Activated CD8-positive, alpha-beta memory T cell treated with anti-CD3 and anti-CD28 coated beads for 4 hours (primary cell): Measurements from ENCODE around the gene TRAPPC10.

Experiments
- DNase-seq, 2 donors: peaks; one replicate each; pipeline ENCODE4 v3.0.0-alpha.2; 2020; ENCODE audit warnings: low read depth in 2 of 2

TRAPPC10 gene

DNA sequence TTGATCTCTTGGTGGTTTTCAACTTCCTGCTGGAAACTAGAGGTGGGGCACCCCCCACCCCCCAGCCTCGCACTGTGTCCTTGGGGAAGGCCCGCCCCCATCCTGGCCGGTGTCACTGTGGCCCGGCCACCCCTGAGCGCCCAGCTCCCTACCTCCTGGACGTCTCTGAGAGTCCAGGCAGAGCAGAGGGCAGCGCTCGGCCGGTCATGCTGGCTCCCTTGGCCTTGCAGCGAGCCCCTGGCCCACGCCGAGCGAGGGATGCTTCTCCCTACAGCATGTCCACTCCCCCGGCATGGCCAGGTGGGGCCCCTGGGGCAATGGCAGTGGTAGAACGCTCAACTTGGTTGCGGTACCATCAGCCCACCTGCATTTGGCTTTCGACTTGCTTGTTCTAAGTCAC is 28.7 kb upstream of the TRAPPC10 start:
- no peak for DNase-seq

DNA sequence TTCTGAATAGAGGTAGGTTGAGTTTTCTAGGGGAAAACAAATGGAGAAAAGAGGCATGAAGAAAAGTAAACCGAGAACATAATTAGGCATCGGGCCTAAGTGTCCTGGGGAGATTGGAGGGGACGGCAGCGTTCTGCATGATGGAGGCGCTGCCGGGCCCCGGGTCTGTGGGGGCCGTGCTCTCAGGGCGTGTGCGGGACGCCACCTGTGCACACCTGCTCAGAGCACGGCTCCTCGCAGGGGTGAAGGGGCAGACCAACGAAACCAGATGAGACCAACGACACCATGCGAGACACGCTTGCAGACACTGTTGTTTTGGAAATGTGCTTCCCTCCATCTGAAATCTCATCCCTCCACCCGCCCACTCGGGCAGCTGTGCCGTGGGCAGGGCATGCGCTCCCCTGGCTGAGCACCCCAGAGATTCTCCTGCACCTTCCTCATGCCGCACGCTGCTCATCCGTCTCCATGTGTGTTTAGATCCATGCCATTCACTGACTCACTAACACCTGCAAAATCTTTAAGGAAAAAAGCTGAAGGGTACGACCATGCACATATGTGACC is 28.2 kb upstream of the TRAPPC10 start:
- no peak for DNase-seq

DNA sequence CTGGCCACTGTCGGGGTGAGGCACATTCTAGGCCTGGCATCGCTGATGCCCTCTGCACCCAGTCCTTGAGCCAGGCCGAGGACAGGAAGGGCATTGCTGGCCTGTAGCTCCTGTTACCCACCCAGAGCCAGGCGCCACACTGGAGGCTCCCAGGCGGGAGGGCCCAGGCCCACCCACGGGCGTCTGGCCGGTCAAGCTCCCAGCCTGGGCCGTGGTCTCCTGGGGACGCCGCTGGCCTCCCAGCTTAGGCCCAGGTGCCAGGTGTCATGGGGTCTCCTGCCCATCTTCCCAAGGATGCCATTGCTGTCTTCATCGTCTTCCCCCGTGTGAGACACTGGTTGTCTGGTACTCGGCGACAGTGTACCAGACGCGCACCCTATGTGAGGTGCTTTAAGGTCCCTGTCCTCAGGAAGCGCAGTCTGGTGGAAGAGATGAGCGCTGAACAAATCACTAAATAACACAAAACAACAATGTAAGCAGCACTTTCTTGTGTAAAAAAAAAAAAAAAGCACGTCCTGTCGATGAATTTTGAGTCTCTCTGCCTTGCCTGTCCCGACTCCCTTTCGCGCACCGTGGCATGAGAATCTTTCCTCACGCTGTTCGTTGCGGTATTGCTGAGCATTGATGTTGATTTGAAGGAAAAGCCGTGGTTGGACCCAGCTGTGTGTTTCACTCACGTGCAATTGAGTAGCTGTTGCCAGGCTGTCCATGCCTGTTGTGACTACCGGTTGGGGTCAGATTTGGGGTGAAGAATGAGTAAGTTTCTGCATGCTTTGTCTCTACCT is 27.0 kb upstream of the TRAPPC10 start:
- no peak for DNase-seq

DNA sequence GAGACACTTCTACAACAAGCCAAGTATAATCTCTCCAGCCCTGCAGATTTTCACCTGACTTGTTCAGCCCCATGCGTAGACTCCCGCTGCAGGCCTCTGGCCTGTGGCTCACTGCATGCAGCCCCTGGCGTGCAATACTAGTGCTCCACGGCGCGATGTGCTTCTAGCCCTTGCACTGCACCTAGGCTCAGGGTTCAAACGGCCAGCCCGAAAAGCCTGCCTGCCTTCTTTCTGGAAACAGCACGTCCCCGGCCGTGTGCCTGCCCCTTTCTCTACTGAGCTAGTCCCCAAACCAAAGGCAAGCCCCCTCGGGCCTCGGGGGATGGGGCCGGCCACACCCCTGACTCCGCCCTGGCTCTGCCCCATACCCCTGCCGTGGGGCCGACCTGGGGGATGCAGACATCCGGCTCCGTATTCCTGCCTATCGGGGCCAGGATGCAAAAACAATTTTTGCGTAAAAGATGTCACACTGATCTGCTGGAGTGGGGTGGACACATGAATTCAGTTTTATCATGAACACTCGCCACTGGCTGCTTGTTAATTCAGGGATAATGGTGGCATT is 26.3 kb upstream of the TRAPPC10 start:
- no peak for DNase-seq

DNA sequence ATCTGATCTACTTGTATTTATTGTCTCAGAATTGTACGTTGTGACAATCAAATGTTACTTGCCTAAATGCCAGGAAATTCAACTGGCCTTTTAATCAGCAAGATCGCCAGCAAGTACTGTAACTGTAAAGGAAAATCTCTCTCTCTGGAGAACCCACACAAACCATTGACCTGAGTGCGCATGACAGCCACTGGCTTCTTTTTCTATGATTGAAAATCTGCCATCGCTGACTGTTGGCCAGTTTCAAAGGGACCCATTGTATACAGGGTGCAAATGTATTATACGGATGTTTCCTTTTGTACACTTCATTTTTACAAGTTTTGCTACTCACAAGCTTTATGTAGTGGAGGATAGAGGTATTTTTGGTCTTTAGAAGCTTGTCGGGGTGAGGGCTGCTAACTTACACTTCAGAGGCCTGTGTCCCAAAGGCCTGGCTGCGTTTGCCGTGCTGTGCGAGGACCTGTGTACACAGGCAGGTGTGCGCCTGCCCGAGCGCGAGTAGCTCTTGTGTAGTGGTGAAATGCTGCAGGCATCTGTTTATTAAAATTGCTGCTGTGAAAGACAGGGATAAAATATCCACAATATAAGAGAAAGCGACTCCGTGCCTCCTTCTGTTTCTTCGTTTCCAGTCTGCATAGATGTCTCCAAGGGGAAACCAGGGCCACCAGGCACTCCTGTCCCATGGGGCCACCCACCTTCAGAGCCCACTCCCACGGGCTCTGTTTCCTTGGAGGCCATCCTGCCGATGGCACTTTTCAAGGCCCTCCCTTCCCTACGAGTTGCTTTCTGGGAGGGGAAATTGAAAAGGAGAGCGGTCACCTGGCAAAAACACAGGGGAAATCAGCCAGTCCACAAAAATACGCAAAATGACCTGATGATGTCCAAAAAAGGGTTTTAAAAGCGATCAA is 25.3 kb upstream of the TRAPPC10 start:
- DNase-seq: no peak

DNA sequence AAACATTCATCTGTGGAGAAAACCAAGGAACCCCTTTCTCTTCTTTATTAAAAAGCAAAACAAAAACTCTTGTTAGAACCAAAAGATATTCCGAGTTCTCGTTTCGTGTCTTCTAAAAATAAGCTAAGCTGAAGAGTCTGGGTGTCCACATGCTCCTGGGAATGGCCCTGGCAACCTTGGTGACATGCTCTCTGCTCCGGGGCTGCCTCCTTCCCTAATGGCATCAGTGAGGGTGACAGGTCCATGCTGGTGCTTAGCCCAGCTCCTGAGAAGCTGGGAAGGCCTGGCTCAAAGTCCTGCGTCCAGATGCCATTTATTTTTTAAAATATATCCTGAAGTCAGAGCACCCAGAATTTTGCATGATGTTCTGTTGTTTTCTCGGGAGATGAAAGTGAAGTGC is 24.6 kb upstream of the TRAPPC10 start:
- no peak for DNase-seq

DNA sequence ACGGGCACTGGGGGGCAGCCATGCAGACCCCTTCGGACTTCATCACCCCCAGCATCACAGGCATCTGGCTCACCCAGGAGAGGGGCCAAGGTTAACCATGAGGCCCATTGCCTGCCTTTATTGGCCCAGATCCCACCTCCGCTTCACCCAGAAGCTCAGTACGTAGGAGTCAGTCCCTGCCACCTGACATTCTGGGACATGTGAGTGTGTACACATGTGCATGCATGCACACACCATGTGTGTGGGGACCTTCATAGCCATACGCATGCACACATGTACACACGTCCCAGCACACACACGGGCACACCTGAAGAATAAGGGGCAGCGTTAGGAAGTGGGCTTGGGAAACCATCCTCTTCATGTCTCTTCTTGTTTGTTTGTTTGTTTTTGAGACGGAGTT is 24.1 kb upstream of the TRAPPC10 start:
- no peak for DNase-seq

DNA sequence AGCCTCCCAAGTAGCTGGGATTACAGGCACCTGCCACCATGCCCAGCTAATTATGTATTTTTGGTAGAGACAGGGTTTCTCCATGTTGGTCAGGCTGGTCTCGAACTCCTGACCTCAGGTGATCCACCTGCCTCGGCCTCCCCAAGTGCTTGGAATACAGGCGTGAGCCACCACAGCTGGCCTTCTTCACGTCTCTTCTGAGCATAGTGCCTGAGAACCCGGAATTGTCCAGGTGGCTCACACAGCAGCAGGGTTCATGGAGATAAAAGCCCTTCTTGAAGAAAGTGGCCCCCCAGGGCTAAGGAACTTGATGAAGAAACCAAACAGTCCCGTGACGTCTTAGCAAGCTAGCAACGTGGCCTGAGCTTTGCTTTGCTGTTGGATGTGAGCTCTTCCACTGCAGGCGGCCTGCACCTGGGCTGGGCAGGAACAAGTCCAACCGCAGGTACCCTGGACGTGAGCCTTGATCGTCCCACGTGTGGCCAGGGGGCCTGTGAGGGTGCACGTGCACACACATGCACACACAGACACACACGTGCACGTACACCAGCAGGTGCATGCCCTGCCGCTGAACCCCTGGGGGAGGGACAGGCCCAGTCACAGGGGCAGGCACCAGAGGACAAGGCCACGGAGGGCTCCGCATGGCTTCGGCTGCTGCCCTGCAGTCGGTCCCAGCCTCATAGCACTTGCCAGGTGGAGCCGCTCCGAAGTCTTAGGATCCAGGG is 23.4 kb upstream of the TRAPPC10 start:
- no peak for DNase-seq

DNA sequence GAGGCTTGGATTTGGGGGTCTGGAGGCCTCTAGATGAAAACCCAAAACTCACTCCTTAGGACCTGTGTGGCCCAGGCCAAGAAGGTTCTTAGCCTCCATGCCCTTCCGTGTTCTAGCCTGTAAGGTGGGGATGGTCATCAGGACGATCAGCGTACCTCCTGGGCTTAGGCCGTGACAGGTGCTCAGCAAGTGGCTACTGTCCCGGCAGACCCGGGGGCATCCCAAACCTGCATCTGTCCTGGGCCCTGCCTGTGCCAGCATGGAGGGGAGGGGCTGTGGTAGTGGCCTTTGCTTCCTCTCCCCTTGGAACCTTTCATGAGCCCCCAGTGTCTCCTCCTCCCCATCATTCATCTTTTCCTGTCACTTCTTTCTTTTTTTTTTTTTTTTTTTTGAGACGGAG is 22.7 kb upstream of the TRAPPC10 start:
- no peak for DNase-seq

DNA sequence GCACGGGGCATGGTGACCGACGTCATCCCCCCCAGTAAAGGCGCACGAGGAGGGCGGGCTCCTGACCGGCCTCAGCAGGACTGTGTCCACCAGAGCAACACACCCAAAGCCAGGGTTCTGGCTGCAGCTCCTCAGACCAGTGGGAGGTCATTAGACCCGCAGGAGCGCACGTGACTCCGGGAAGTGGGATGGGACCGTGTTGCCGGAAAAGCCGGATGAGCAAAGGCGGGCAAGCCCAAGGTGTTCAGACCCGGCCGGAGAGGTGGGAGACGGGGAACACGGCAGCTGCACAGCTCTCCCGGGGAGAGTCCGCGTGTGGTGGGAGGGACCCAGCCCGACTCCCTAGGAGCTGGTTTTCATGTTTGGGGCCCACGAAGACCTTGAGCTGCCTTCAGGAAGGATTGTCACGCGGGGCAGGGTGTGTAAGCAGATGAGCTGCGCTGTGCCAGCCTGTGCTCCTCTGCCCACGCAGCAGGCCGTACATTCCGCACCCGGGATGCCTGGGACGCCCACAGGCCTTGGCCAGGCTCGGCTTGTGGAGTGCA is 20.6 kb upstream of the TRAPPC10 start:
- DNase-seq: no peak

DNA sequence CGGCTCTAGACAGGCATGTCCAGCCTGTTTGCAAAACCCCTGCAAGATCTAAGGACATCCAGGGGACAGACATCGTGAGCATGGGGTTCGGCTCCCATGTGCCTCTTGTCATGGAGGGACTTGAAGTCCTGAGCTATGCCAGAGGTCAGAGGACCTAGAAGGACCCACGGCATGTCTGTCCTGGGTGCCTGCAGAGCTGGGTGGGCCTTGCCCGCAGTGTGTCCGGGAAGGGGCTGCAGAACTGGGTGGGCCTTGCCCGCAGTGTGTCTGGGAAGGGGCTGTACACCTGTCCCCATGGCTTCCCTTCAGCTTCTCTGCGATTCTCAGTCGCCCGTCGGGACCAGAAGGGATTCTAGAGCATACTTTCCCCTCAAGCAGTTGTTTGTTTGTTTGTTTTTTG is 20.0 kb upstream of the TRAPPC10 start:
- DNase-seq: no peak

DNA sequence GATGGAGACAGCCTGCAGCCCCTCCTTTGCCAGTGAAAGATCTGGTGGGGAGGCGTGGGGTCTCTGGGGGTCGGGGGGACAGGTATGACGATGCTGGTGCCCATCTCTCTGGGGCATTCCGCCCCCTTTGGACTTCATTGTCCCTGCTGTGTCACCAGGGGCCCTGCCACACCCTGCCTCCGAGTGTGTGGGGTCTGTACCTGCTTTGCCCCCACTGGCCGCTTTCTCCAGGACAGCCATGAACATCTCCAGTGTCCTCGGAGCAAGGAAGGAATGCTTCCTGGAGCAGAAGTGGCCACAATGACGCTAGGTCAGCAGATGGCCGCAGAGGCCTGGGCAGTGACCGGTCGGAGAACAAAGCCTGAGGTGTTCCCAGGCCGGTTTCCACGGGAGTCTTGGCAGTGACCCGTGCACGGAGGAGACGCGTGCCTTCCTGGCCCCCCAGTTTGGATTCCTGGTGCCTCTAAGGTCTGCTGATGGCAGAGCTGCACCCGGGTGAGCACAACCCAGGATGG is 18.6 kb upstream of the TRAPPC10 start:
- no peak for DNase-seq

DNA sequence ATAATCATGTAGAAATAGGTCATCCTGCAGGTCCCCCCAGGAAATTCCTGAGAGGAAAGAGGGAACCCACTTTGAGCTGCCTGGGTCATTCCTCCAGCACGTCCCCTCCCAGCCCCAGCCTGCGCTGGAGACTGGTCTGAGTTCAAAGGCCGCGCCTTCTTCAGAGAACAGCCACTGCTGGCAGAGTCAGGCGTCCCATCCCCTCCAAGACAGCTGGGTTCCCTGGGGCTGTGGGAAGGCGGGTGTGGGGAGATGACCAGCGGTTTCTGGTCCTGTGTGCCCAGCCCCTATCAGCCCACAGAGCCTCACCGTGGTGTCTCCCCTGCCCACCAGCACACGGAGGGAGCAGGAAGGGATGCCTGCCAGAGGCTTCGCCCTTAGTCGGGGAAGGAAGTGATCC is 18.0 kb upstream of the TRAPPC10 start:
- no peak for DNase-seq

DNA sequence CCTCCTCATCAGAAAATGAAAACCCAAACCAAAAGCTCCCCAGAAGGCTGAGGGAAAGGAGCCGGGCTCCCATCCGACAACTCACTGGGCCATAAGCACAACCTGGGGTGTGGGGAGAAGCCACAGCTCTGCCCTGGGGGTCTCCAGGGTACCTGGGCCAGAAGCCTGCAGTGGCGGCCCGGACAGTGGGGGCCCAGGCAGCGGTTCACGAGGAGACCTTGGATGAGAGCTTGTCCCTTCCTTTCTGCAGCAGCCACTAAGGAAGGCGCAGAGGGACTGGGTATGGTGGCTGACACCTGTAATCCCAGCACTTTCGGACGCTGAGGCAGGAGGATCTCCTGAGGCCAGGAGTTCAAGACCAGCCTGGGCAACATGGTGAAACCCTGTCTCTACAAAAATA is 17.5 kb upstream of the TRAPPC10 start:
- no peak for DNase-seq

DNA sequence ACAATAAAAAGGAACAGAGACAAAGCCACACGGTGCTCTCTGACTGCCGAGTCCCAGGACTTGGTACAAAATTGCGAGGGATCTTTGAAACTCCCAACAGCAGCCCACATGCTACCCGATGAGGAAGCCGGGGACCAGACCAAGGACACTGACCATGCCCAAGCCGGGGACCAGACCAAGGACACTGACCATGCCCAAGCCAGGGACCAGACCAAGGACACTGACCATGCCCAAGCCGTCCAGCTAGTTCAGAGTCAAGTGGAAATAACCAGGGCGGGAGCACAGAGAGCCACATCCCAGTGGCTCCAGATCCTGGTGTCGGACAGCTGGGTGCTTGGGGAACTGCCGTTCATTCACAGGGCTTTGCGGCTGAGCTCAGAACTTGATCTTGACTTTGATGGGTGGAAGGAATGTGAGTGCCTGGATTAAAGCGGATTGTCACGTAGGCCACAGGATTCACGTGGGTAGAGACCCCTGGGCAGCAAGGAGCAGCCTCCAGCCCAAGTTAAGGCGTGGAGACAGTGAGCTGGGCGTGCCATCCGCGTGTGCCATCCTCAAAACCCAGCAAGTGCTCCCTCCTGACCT is 16.5 kb upstream of the TRAPPC10 start:
- DNase-seq: no peak

DNA sequence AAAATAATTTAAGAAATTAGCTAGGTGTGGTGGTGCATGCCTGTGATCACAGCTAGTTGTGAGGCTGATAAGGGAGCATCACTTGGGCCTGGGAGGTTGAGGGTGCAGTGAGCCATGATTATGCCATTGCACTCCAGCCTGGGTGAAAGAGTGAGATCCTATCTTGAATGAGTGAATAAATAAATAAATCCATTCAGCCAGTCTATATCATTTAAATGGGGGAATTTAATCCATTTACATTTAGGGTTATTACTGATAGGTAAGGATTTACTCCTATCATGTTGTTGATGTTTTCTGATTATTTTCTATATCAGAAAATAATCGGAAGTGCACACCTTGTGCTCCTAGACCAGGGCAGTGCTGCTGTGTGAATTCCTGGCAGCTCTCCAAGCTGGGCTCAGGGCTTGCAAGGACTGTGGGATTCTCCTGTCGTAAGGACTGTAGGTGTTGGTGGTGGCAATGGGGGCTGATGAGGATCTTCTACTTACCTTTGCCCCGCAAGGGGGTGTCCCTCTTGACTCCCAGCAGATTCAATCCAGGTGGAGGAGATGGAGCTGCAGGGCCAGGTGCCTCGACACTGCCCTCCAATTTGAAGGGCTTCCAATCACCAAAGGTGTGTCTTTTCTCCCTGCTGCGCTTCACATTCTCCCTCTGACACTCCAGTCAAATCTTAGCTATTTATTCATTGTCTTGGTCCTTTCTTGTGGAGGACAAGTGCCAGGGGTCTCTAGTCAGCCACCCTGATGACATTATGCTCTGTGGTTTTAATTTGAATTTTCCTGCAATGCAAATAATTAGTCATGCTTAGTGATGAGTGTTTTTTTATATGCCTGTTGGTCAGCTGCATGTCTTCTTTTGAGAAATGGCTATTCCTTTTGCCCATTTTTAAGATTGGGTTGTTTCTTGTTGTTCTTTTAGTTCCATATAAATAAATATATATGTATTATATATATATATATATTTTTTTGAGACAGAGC is 14.1 kb upstream of the TRAPPC10 start:
- DNase-seq: no peak

DNA sequence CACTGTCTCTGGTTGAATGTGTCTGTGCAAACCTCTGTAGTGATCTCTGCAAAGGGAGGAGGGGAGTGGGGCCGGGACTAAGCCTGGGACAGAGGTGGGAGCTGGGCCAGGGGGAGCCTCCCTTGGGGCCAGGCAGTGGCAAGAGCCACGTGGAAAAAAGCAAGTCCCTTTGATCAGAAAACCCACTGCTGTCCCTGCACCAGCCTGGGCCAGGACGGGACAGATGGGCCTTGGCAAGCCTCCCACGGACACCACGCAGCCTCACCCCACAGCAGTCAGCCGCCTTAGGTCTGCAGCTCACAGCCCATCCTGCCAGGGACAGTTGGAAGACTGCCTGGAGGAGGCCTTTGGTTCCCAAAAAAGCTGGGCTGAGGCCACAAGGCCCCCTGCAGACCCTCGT is 11.7 kb upstream of the TRAPPC10 start:
- no peak for DNase-seq

DNA sequence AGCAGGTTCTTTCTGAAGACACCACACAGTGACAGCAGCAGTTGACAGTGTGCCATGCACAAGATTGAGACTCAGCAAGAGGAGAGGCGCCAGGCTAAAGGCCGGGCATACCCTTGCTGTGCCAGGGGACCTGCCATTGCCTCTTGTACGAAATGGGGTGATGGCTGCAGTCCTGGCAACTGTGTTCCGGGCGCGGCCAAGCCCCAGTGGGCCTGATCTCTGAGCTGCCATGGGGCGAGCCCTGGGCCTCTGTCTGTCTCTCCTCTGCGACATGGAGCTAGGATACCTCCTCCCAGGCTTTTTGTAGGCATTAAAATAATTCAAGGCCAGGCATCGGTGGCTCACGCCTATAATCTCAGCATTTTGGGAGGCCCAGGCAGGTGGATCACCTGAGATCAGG is 9.6 kb upstream of the TRAPPC10 start:
- no peak for DNase-seq

DNA sequence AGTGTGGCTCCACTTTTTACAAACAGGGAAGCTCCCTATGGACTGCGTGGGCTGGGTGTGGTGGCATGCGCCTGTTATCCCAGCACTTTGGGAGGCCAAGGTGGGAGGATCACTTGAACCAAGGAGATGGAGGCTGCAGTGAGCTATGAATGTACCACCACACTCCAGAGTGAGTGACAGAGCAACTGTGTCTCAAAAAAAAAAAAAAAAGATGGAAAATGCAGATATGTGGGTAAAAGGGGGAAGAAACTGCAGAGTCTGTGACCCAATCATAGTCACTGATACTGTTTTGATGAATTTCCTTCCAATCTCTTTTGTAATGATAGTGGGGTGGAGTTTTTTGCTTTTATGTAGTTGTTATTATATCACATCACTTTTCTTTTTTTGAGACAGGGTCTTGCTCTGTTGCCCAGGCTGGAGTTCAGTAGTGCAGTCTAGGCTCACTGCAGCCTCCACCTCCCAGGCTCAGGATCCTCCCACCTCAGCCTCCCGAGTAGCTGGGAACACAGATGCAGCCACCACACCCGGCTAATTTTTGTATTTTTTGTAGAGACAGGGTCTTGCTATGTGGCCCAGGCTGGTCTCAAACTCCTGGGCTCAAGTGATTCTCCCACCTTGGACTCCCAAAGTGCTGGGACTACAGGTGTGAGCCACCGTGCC is 8.7 kb upstream of the TRAPPC10 start:
- no peak for DNase-seq
